Activated CD4-positive, alpha-beta memory T cell treated with anti-CD3 and anti-CD28 coated beads for 36 hours (primary cell): ENCODE data around the gene NFIL3. TPM values are rescaled to one million over a fixed set of nuclear protein-coding genes. Genes with fewer than 3 reads are reported as not detected.

Source experiments
- CTCF ChIA-PET: fragments of 350-600 bp; sonication (Branson Sonifier 250); formaldehyde crosslinking; loops from one replicate; lab custom pipeline; 2021; ENCODE audit warnings: antibody characterized with exemption, inconsistent platforms; lab: Charles Lee
- POLR2A ChIA-PET: fragments of 350-600 bp; sonication (Branson Sonifier 250); formaldehyde crosslinking; loops from one replicate; lab custom pipeline; 2021; ENCODE audit warnings: antibody characterized with exemption; lab: Charles Lee
- DNase-seq: peaks from one replicate; pipeline ENCODE4 v3.0.0-alpha.2; 2020
- H3K27ac Mint-ChIP-seq: one replicate; pipeline ENCODE4 v1.8.0; 2021; ENCODE audit warnings: mixed read lengths
- H3K27me3 Mint-ChIP-seq: one replicate; pipeline ENCODE4 v1.8.0; 2021; ENCODE audit warnings: mixed read lengths
- H3K36me3 Mint-ChIP-seq: one replicate; pipeline ENCODE4 v1.8.0; 2021; ENCODE audit warnings: mixed read lengths
- H3K4me1 Mint-ChIP-seq: one replicate; pipeline ENCODE4 v1.8.0; 2021; ENCODE audit warnings: low read depth, mixed read lengths
- H3K4me3 Mint-ChIP-seq: one replicate; pipeline ENCODE4 v1.8.0; 2021; ENCODE audit warnings: mild to moderate bottlenecking, mixed read lengths
- H3K9me3 Mint-ChIP-seq: one replicate; pipeline ENCODE4 v1.8.0; 2021; ENCODE audit warnings: mixed read lengths
- intact Hi-C: fragments of 100-400 bp; cut with micrococcal nuclease; formaldehyde crosslinking; loops from one replicate; pipeline ENCODE4 v1.15.1; 2023
- total RNA-seq, 2 experiments: library from RNA; stranded (reverse); gene quantifications; one replicate each; pipeline ENCODE4 v1.2.3, GENCODE V29; 2021

Gene NFIL3
- total RNA-seq, 2 experiments from 2014 or later = 102 to 104 TPM

DNA sequence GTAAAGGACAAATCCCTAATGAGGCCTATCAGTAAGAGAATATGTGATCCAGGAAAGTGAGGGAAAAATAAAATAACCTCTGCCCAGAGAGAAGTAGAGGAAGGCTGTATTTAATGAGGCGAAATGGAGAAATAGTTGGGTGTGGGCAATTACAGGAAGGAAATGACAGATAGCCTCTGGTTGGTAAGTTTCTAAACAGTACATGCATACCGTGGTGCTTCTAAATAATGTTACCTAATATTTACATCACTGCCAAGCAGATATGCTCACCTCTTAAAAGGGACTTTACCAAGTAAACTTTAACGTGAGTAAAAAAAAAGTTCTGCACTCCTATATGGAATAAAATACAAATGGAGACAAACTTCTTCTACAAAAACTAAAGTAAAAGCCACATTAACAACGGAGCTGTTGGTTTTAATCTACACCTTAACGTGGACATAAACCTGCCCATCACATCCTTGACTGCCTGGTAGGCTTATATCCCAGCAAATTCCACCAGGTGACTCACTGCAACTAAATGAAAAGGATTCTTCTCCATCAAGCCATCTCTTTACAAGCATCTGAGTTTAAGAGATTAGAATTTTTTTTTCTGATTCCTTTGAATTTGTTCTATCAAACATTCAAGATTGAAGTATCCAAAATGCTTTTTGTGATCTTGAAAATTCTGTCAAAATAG, 12.4 kb downstream of the NFIL3 start:
- POLR2A ChIA-PET = interaction anchor here (1.1 kb wide), 1 partner anchor 15 kb away, joined by 3 read pairs; no protein-coding TSS in a partner anchor
- intact Hi-C loops = no loop called here
- no peaks in the 10 kb centered on the region for H3K9me3 Mint-ChIP-seq
- peaks cover 64% of the 10 kb centered on the region for H3K36me3 Mint-ChIP-seq
- H3K27me3 Mint-ChIP-seq = no peaks in the 10 kb centered on the region
- no peak overlapping the region for H3K27ac Mint-ChIP-seq
- H3K4me1 Mint-ChIP-seq = peaks cover 47% of the 10 kb centered on the region
- DNase-seq = no peak
- CTCF ChIA-PET = interaction anchor here (0.5 to 0.7 kb wide), 3 partner anchors 9 to 497 kb away, joined by 3 to 5 read pairs (median 4); no protein-coding TSS in a partner anchor
- no peak overlapping the region for H3K4me3 Mint-ChIP-seq

DNA sequence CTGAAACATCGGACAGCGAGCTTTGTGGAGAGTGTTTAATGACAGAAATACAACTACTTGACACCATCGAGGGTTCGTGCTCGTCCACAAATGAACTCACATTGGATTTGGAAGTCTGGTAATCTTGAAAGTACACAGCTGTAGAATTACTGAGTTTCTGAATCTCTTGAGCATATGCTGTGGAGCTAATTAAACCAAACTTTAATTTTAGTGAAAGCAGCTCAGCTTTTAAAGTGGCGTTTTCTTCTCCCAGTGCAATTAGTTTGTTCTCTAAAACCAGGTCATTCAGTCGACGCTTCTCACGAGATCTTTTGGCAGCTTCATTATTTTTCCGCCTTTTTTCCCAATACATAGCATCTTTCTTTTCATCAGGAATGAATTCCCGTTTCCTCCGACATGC, 13.5 kb downstream of the NFIL3 start:
- intact Hi-C loops = no loop called here
- peaks cover 36% of the 10 kb centered on the region for H3K4me1 Mint-ChIP-seq
- H3K4me3 Mint-ChIP-seq = no peak overlapping the region
- H3K27ac Mint-ChIP-seq = no peak overlapping the region
- CTCF ChIA-PET = interaction anchor here (0.6 to 1.2 kb wide), 2 partner anchors 11 to 16 kb away, joined by 3 read pairs; no protein-coding TSS in a partner anchor
- no peak for DNase-seq
- peaks cover 66% of the 10 kb centered on the region for H3K36me3 Mint-ChIP-seq
- H3K27me3 Mint-ChIP-seq = no peaks in the 10 kb centered on the region
- POLR2A ChIA-PET = no interaction called here
- no peaks in the 10 kb centered on the region for H3K9me3 Mint-ChIP-seq

DNA sequence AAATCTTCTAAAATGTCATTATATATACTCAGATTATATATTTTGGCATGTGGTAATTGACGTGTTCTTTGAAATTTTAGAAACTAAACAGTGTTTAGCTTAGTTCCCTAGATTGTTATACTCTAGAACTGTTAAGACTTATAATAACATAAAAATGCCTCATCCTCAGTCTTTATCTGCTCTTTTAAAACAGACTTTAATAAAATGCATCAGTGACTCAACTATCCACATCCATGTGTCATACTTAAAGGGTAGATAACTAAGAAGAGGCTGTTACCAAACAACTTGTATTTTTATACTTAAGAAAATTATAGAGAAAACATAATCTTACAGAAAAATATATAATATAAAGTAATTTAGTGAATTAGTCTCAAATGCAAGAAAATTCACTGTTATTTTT, 15.2 kb downstream of the NFIL3 start:
- intact Hi-C loops = no loop called here
- Mint-ChIP-seq H3K27me3 (no peaks in the 10 kb centered on the region), H3K4me1 (peaks cover 20% of the 10 kb centered on the region), H3K9me3 (no peaks in the 10 kb centered on the region), H3K36me3 (peaks cover 56% of the 10 kb centered on the region), H3K27ac (no peak overlapping the region), H3K4me3 (no peak overlapping the region)
- ChIA-PET CTCF (no interaction called here), POLR2A (no interaction called here)
- no peak for DNase-seq

DNA sequence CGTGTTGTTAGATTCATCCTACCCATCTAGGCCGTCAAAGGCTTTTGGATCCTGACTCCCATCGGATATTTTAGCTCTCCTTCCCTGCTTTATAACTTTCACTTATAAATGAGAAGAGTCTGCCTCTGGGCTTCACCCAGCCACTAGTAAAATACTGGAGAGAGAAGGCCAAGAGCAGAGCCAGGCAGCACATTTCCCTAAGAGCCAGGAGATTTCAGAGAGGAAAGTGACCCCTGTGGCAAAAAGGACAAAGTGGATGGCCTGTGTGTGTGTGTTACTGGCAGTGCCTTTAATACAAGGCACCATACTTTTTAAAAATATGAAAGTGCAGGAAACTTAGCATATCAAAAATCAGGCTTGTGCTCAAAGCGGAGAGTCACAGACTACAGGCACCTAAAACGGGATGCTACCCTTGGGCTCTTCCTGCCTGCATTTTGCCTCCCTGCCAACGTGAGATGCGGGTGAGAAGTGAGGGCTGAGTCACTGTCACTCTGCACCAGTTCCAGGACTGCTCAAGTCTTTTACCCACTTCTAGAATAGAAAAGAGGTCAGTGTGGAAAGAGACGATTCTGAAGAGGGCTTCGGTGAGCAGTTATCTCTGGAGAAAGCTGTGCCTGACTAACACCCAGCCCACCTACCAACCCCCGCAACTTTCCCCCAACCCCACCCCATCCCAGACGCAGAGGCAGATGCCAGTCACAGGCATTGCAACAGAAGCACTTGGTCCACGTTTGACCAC, 15.9 kb downstream of the NFIL3 start:
- H3K27me3 Mint-ChIP-seq = no peaks in the 10 kb centered on the region
- peaks cover 16% of the 10 kb centered on the region for H3K4me1 Mint-ChIP-seq
- CTCF ChIA-PET = interaction anchor here (0.7 kb wide), 1 partner anchor 129 kb away, joined by 3 read pairs; no protein-coding TSS in a partner anchor
- H3K36me3 Mint-ChIP-seq = peaks cover 53% of the 10 kb centered on the region
- H3K4me3 Mint-ChIP-seq = no peak overlapping the region
- no peaks in the 10 kb centered on the region for H3K9me3 Mint-ChIP-seq
- intact Hi-C loops = no loop called here
- no peak overlapping the region for H3K27ac Mint-ChIP-seq
- no peak for DNase-seq
- POLR2A ChIA-PET = no interaction called here

DNA sequence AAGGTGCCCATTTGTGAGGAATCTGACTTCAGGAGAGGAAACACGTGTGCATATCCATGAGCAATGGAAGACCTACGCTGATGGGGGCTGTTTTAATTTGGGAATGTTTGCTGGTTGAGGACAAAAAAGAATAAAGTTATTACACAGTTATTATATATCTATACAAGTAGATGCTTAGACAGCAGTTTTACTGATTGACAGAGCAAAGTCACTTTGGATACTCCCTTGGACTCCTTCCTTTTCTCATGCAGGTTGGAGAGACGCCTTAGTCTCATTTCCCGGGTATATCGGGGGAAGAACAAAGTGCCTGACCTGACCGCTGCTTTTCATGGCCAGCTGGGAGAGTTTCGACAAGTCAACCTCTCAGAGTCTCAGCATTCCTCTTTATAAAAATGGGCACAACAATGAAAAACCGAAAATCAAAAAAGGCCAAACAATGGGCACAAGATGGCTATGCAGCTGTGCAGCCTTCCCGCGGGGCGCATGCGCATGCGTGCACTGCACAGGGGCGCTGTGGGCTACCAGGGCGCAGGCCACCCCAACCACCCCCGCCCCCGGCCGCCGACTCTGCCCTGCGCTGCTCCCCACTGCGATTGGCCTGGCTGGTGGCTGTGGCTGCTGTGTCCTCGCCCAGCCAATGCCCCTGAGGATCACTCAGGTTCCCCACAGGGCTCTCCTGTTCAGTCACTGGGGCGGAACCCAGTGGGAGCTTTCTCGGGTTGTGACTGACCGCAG, 18.1 kb downstream of the NFIL3 start:
- Mint-ChIP-seq H3K4me3 (no peak overlapping the region), H3K27me3 (peaks cover 3% of the 10 kb centered on the region), H3K27ac (no peak overlapping the region), H3K9me3 (no peaks in the 10 kb centered on the region), H3K4me1 (peaks cover 3% of the 10 kb centered on the region), H3K36me3 (peaks cover 37% of the 10 kb centered on the region)
- ChIA-PET POLR2A (no interaction called here), CTCF (no interaction called here)
- no peak for DNase-seq
- intact Hi-C loops = no loop called here

DNA sequence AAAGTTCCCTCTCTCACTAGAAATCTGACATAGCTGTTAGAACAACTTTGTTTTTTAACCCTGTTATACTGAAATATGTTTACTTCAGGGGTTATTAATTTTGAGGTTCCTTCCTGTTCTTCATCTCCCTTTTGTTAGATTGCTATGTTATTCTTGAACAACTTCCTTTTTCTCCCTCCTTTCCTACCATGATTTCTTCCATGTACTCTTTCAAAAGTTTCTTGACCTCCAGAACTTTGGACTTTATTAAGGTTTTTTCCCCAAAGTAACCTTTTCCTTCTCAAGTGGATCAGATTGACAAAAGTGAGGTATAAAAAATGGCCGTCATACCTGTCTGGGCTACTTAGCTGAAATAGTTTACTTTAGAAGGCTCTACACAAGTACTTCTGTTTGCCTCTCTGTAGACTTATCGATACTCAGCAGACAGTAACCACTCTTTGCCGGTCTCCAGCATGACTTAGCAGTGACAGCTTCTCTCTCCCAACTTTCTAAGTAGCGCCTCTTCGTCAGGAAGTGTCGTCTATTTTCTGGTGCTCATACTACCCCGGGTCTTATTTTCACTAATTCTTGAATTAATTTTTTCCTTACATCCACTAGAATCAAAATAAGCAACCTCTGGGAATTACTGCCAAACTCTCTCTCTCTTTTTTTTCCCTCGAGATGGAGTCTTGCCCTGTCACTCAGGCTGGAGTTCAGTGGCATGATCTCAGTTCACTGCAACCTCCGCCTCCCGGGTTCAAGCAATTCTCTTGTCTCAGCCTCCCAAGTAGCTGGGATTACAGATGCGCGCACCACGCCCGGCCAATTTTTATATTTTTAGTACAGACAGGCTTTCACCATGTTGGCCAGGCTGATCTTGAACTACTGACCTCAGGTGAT, 19.7 kb downstream of the NFIL3 start:
- CTCF ChIA-PET = no interaction called here
- POLR2A ChIA-PET = interaction anchor here (0.7 kb wide), 1 partner anchor 42 kb away, joined by 3 read pairs; no protein-coding TSS in a partner anchor
- H3K4me3 Mint-ChIP-seq = no peak overlapping the region
- intact Hi-C loops = no loop called here
- peaks cover 8% of the 10 kb centered on the region for H3K27me3 Mint-ChIP-seq
- H3K27ac Mint-ChIP-seq = no peak overlapping the region
- no peak for DNase-seq
- H3K36me3 Mint-ChIP-seq = peaks cover 21% of the 10 kb centered on the region
- no peaks in the 10 kb centered on the region for H3K9me3 Mint-ChIP-seq
- H3K4me1 Mint-ChIP-seq = no peaks in the 10 kb centered on the region

DNA sequence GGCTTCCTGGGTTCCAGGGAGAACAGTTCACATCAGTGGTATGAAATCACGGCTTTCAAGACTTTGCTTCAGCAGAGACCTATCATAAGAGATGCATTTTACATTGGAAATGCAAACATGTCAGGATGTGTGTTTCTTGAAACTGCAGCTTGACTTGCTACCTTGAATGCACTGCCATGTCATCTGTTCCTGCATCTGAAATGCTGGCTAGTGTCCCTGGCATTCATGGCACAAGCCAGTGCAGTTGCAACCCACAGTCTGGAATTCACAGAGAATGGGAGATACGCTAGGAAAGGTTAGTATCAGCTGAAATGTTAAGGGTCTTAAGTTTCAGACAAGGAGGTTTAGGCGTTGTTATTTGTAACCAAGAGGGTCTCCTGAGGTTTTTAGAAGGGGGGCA, 24.7 kb downstream of the NFIL3 start:
- no peak for DNase-seq
- no peaks in the 10 kb centered on the region for H3K36me3 Mint-ChIP-seq
- H3K4me1 Mint-ChIP-seq = peaks cover 19% of the 10 kb centered on the region
- intact Hi-C loops = no loop called here
- CTCF ChIA-PET = interaction anchor here (1.0 kb wide), 1 partner anchor 364 kb away, joined by 4 read pairs; no protein-coding TSS in a partner anchor
- no peaks in the 10 kb centered on the region for H3K9me3 Mint-ChIP-seq
- POLR2A ChIA-PET = no interaction called here
- H3K27me3 Mint-ChIP-seq = peaks cover 14% of the 10 kb centered on the region
- no peak overlapping the region for H3K4me3 Mint-ChIP-seq
- H3K27ac Mint-ChIP-seq = no peak overlapping the region

DNA sequence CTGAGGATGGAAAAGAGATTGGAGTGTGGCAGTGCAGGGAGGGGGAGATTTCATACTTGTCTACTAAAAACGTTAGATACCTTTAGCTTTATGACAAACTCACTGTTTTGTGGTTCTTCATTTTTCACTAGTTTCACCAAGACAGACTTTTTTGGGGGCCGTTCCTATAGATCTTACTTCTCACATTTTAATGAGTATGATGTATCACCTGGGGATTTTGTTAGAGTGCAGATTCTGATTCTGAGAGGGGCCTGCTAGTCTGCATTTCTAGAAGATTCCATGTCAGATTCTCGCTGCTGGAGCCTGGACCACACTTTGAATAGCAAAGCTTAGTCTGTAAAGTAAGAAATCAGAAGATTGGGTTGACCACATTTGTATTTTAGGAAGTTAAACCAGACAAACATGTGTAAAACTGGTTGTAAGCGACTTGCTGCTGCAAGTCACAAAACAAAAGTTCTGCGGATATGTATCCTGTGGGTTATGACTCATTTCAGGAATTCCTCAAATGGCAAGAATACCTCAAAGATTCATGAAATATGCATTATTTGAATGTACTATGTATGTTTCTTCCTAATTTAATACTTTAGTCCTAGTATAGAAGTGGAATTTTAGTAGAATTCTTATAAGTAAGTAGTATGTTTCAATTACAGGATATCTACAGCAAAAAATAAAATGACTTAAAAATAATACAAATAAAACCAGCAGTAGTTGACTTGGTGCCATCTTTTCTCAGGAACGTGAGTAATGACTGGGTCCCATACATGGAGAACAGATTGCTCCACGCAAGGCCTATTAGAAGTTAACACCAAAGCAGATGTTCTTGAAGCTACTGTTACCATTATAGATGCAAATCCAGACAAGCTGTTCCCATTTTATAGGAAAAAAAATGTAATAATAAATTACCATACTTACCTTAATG, 27.8 kb downstream of the NFIL3 start:
- H3K27me3 Mint-ChIP-seq = peaks cover 15% of the 10 kb centered on the region
- peak overlapping the region; percentile 78 for H3K27ac Mint-ChIP-seq
- H3K9me3 Mint-ChIP-seq = no peaks in the 10 kb centered on the region
- CTCF ChIA-PET = interaction anchor here (1.0 to 1.4 kb wide), 4 partner anchors 35 to 481 kb away, joined by 3 read pairs; no protein-coding TSS in a partner anchor
- H3K4me3 Mint-ChIP-seq = peak overlapping the region; percentile 19
- DNase-seq = peak; percentile 44
- H3K36me3 Mint-ChIP-seq = no peaks in the 10 kb centered on the region
- intact Hi-C loops = loop anchor here (1.0 kb wide), 3 partner anchors 19 to 47 kb away; no protein-coding TSS in a partner anchor
- peaks cover 19% of the 10 kb centered on the region for H3K4me1 Mint-ChIP-seq
- POLR2A ChIA-PET = interaction anchor here (0.8 to 2.1 kb wide), 11 partner anchors 15 to 188 kb away, joined by 3 to 8 read pairs (median 4); partner anchors contain the start of gene NFIL3

DNA sequence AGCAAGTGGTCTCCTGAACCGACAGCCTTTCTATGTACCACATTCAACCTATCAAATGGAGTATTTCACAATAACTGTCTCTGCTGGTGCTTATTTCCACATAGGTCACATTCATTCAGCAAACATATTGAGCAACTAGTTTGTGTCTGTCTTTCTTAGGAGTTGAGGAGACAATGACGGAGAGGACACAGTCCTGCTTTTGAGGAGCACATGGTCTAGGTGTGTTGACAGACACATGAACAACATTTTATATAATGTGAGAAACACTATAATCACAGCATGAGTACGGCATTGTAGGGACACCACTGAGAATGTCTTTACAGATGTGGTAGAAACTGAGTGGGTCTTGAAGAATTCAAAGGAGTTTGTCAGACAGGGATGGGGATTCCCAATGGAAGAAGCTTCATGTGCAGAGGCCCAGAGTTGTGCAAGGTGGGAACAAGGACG, 28.5 kb downstream of the NFIL3 start:
- Mint-ChIP-seq H3K27ac (peak overlapping the region; percentile 78), H3K9me3 (no peaks in the 10 kb centered on the region), H3K4me1 (peaks cover 19% of the 10 kb centered on the region), H3K36me3 (no peaks in the 10 kb centered on the region), H3K4me3 (peak overlapping the region; percentile 19), H3K27me3 (peaks cover 15% of the 10 kb centered on the region)
- DNase-seq = no peak
- ChIA-PET CTCF (interaction anchor here (1.0 to 1.1 kb wide), 3 partner anchors 35 to 480 kb away, joined by 3 read pairs; no protein-coding TSS in a partner anchor), POLR2A (interaction anchor here (0.8 to 2.1 kb wide), 8 partner anchors 20 to 187 kb away, joined by 3 to 8 read pairs (median 4); partner anchors contain the start of gene NFIL3)
- intact Hi-C loops = loop anchor here (1.0 kb wide), 3 partner anchors 20 to 46 kb away; no protein-coding TSS in a partner anchor

DNA sequence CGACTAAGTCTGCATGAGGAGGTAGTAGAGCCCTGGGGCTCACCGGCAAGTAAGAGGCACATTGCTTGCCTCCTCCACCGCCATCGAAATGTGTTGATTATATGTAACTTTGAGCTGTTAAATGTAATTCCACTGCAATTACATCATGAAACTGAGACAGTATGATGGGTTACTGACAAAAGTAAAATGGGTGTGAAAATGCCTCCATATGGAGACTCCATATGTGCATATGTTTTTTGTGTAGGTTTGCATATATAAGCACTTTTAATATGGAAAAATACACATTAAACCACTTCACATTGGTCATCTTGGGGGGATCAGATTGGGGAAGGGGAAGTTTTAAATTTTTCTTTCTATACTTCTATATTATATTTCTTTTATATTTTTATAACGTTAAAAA, 29.8 kb downstream of the NFIL3 start:
- POLR2A ChIA-PET = no interaction called here
- Mint-ChIP-seq H3K4me3 (no peak overlapping the region), H3K4me1 (peaks cover 19% of the 10 kb centered on the region), H3K27me3 (peaks cover 9% of the 10 kb centered on the region), H3K36me3 (no peaks in the 10 kb centered on the region), H3K9me3 (no peaks in the 10 kb centered on the region), H3K27ac (no peak overlapping the region)
- intact Hi-C loops = no loop called here
- DNase-seq = no peak
- CTCF ChIA-PET = no interaction called here
